Activated T-helper 1 cell treated with anti-CD3 and anti-CD28 coated beads, Interleukin-12 subunit alpha, Interleukin-12 subunit beta, Interleukin-2, Interleukin-4 antibody, amounts not matched to agents 30 ng/mL and 10 ng/mL and 1 ng/mL, durations not matched to agents 14 hours and 24 hours and 36 hours (primary cell): Measurements from ENCODE around the gene NRAS. TPM values are rescaled to one million over a fixed set of nuclear protein-coding genes. Genes with fewer than 3 reads are reported as not detected.
A peak's percentile ranks its signal among the peaks of the same experiment; 100 is the strongest.

Source experiments
- DNase-seq: peaks from one replicate; pipeline ENCODE4 v3.0.0; 2021; ENCODE audit warnings: low spot score
- H3K27ac Mint-ChIP-seq: one replicate; pipeline ENCODE4 v1.8.0; 2021; ENCODE audit warnings: mild to moderate bottlenecking, mixed read lengths
- H3K27me3 Mint-ChIP-seq: one replicate; pipeline ENCODE4 v1.8.0; 2022; ENCODE audit warnings: mild to moderate bottlenecking, moderate library complexity, mixed read lengths; ENCODE audit not compliant: insufficient read depth
- H3K36me3 Mint-ChIP-seq: one replicate; pipeline ENCODE4 v1.8.0; 2021; ENCODE audit warnings: low read depth, mixed read lengths
- H3K4me1 Mint-ChIP-seq: one replicate; pipeline ENCODE4 v1.8.0; 2021; ENCODE audit warnings: low read depth, mixed read lengths
- H3K4me3 Mint-ChIP-seq: one replicate; pipeline ENCODE4 v1.8.0; 2021; ENCODE audit warnings: mild to moderate bottlenecking, moderate library complexity, mixed read lengths
- H3K9me3 Mint-ChIP-seq: one replicate; pipeline ENCODE4 v1.8.0; 2021; ENCODE audit warnings: mixed read lengths
- intact Hi-C: fragments of 100-400 bp; cut with micrococcal nuclease; formaldehyde crosslinking; loops from one replicate; pipeline ENCODE4 v1.15.1; 2024
- total RNA-seq: library from RNA; stranded (reverse); gene quantifications from 2 replicates; pipeline ENCODE4 v1.2.3, GENCODE V29; 2022

NRAS gene
- total RNA-seq, 1 donor from 2014 or later = 57.5 TPM

- Mint-ChIP-seq H3K27me3 (no peaks in the 10 kb centered on the region), H3K4me1 (peaks cover 76% of the 10 kb centered on the region), H3K9me3 (no peaks in the 10 kb centered on the region), H3K27ac (no peak overlapping the region), H3K4me3 (no peak overlapping the region), H3K36me3 (peaks cover 36% of the 10 kb centered on the region)
- no peak for DNase-seq
- intact Hi-C loops = loop anchor here (5.0 to 10.0 kb wide), 2 partner anchors 32 to 1675 kb away; partner anchors contain the start of genes LRIG2 and SIKE1
Observed at GRCh38 chr1:114749835-114750234, 33.3 kb upstream of the NRAS start.

GRCh38 chr1:114746450-114747121 lies 30.0 kb upstream of the NRAS start:
- no peaks in the 10 kb centered on the region for H3K27me3 Mint-ChIP-seq
- peak overlapping the region; percentile 59 for H3K27ac Mint-ChIP-seq
- DNase-seq = no peak
- H3K36me3 Mint-ChIP-seq = peaks cover 46% of the 10 kb centered on the region
- H3K4me3 Mint-ChIP-seq = no peak overlapping the region
- H3K4me1 Mint-ChIP-seq = peaks cover 68% of the 10 kb centered on the region
- no peaks in the 10 kb centered on the region for H3K9me3 Mint-ChIP-seq
- intact Hi-C loops = loop anchor here (5.0 kb wide), 1 partner anchor 36 kb away; the partner anchor contains the start of gene SIKE1

DNA sequence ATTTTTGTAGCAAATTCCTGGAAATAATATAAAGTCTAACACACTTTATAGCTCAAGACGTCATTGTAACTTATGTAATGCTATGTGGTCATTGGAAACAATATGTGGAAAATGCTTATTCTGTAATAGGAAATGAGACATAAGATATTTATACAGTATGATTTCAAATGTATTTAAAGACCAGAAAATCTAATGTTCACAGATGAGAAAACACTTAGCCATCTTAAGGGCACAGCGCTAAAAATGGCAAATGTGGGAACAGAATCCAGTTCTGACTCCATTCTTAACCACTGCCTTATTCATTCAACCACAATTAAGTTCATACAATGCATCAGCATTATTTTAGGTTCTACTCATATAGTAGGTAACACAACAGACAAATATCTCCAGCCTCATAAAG lies 28.7 kb upstream of the NRAS start:
- Mint-ChIP-seq H3K36me3 (peaks cover 48% of the 10 kb centered on the region), H3K4me3 (no peak overlapping the region), H3K9me3 (no peaks in the 10 kb centered on the region), H3K4me1 (peaks cover 55% of the 10 kb centered on the region), H3K27me3 (no peaks in the 10 kb centered on the region), H3K27ac (no peak overlapping the region)
- intact Hi-C loops = loop anchor here (1.0 to 5.0 kb wide), 2 partner anchors 11 to 37 kb away; partner anchors contain the start of gene SIKE1
- DNase-seq = no peak

GRCh38 chr1:114741963-114742746 lies 25.6 kb upstream of the NRAS start:
- no peak overlapping the region for H3K27ac Mint-ChIP-seq
- intact Hi-C loops = no loop called here

DNA sequence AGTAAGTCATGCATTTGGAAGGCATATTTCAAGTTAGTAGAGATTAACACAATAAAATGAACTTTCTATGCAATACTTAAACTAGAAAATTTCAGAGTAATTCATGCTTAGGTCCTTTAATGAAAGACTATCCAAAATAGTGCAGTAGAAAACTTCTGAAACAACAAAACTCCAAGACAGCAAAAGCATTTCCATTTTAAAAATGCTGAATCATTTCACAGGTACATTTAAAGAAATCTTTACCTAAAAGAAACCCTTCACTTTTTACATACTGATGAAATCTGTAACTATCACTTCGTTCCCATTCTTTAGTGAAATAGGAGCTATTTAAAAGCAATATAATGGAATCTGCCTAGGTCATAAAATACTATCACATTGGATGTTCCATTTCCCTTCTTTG lies 23.8 kb upstream of the NRAS start:
- Mint-ChIP-seq H3K4me3 (no peak overlapping the region), H3K36me3 (peaks cover 55% of the 10 kb centered on the region), H3K9me3 (no peaks in the 10 kb centered on the region), H3K4me1 (peaks cover 24% of the 10 kb centered on the region), H3K27me3 (no peaks in the 10 kb centered on the region), H3K27ac (no peak overlapping the region)
- intact Hi-C loops = no loop called here
- DNase-seq = no peak

More at GRCh38 chr1:114741963-114742746, 25.6 kb upstream of the NRAS start:
- H3K4me3 Mint-ChIP-seq = no peak overlapping the region
- DNase-seq = no peak
- H3K4me1 Mint-ChIP-seq = peaks cover 35% of the 10 kb centered on the region
- no peaks in the 10 kb centered on the region for H3K27me3 Mint-ChIP-seq
- H3K9me3 Mint-ChIP-seq = no peaks in the 10 kb centered on the region
- peaks cover 47% of the 10 kb centered on the region for H3K36me3 Mint-ChIP-seq

GRCh38 chr1:114737314-114737849 lies 20.8 kb upstream of the NRAS start:
- intact Hi-C loops = no loop called here
- Mint-ChIP-seq H3K27ac (no peak overlapping the region), H3K4me1 (peaks cover 11% of the 10 kb centered on the region), H3K36me3 (peaks cover 57% of the 10 kb centered on the region), H3K9me3 (no peaks in the 10 kb centered on the region), H3K4me3 (no peak overlapping the region), H3K27me3 (no peaks in the 10 kb centered on the region)
- no peak for DNase-seq

- Mint-ChIP-seq H3K9me3 (no peaks in the 10 kb centered on the region), H3K27ac (no peak overlapping the region), H3K4me3 (no peak overlapping the region), H3K27me3 (no peaks in the 10 kb centered on the region), H3K36me3 (peaks cover 59% of the 10 kb centered on the region), H3K4me1 (peaks cover 13% of the 10 kb centered on the region)
- intact Hi-C loops = no loop called here
- DNase-seq = no peak
Observed at GRCh38 chr1:114735479-114735878, 18.9 kb upstream of the NRAS start.

DNA sequence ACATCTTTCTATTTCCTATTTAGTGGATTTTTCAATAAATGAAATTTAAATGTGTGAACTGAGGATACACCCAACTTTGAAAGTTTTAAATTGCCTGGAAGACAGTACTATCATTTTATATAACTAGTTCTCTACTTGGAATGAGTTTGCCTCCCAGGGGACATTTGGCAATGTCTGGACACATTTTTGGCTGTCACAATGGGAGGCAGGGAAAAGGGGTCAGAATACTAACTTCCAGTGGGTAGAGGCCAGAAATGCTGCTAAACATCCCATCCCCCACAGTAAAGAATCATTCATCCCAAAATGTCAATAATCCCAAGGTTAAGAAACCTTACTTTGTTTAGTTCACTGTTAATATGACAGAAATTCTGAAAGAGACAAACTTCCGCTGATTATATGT lies 13.2 kb upstream of the NRAS start:
- H3K4me1 Mint-ChIP-seq = peaks cover 12% of the 10 kb centered on the region
- no peaks in the 10 kb centered on the region for H3K9me3 Mint-ChIP-seq
- H3K27me3 Mint-ChIP-seq = no peaks in the 10 kb centered on the region
- DNase-seq = no peak
- H3K4me3 Mint-ChIP-seq = no peak overlapping the region
- no peak overlapping the region for H3K27ac Mint-ChIP-seq
- H3K36me3 Mint-ChIP-seq = peaks cover 64% of the 10 kb centered on the region
- intact Hi-C loops = no loop called here

DNA sequence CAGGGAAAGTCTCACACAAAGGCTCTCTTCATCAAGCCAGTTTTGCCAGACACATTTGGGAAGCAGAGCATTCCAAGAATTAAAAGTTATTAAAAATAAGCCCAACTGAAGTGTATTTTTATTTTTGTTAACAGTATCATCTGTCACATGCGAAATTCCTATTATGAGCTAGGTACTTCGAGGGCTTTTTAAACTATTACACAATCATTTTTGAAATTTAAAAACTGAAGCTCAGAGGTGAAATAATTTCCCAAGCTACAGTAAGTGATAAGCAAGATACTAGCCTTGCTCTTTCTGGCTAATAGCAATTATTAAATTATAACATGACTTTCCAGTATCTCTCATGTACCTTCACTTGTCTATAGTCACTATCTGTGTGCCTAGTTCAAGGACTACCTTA lies 12.0 kb upstream of the NRAS start:
- H3K4me1 Mint-ChIP-seq = peaks cover 12% of the 10 kb centered on the region
- no peak overlapping the region for H3K27ac Mint-ChIP-seq
- H3K4me3 Mint-ChIP-seq = no peak overlapping the region
- H3K27me3 Mint-ChIP-seq = no peaks in the 10 kb centered on the region
- peaks cover 62% of the 10 kb centered on the region for H3K36me3 Mint-ChIP-seq
- no peaks in the 10 kb centered on the region for H3K9me3 Mint-ChIP-seq
- intact Hi-C loops = no loop called here
- DNase-seq = no peak

GRCh38 chr1:114725230-114725629 lies 8.7 kb upstream of the NRAS start:
- no peak for DNase-seq
- H3K4me1 Mint-ChIP-seq = peaks cover 4% of the 10 kb centered on the region
- H3K4me3 Mint-ChIP-seq = no peak overlapping the region
- H3K27me3 Mint-ChIP-seq = no peaks in the 10 kb centered on the region
- no peak overlapping the region for H3K27ac Mint-ChIP-seq
- intact Hi-C loops = no loop called here
- peaks cover 68% of the 10 kb centered on the region for H3K36me3 Mint-ChIP-seq
- H3K9me3 Mint-ChIP-seq = no peaks in the 10 kb centered on the region

- Mint-ChIP-seq H3K27ac (no peak overlapping the region), H3K36me3 (peaks cover 69% of the 10 kb centered on the region), H3K4me1 (no peaks in the 10 kb centered on the region), H3K9me3 (no peaks in the 10 kb centered on the region), H3K27me3 (no peaks in the 10 kb centered on the region), H3K4me3 (no peak overlapping the region)
- no peak for DNase-seq
- intact Hi-C loops = no loop called here
Observed at GRCh38 chr1:114723915-114724314, 7.3 kb upstream of the NRAS start.

DNA sequence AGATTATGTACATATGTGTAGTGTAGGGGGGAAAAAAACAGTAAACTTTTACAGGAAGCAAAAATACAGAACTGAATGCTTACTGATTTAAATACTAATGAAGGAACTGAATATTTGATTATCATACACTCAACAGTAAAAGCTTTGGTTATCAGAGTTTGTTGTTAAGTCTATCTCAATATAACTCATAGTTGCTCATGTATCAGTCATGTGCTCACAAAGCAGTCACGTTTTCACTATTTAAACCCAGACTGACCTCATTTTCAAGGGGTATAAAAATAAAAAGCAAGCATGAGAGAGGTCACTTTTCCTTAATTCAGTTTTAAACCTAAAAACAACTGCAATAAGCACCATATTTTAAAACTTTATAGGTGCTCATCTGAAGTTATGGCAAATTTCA lies 6.9 kb upstream of the NRAS start:
- no peak overlapping the region for H3K27ac Mint-ChIP-seq
- H3K36me3 Mint-ChIP-seq = peaks cover 70% of the 10 kb centered on the region
- no peaks in the 10 kb centered on the region for H3K9me3 Mint-ChIP-seq
- H3K27me3 Mint-ChIP-seq = no peaks in the 10 kb centered on the region
- no peak for DNase-seq
- H3K4me1 Mint-ChIP-seq = peaks cover 3% of the 10 kb centered on the region
- no peak overlapping the region for H3K4me3 Mint-ChIP-seq
- intact Hi-C loops = no loop called here

- H3K27ac Mint-ChIP-seq = no peak overlapping the region
Observed at GRCh38 chr1:114720492-114720891, 3.9 kb upstream of the NRAS start.

More at GRCh38 chr1:114720492-114720891, 3.9 kb upstream of the NRAS start:
- peaks cover 72% of the 10 kb centered on the region for H3K36me3 Mint-ChIP-seq
- no peaks in the 10 kb centered on the region for H3K9me3 Mint-ChIP-seq
- H3K4me1 Mint-ChIP-seq = peaks cover 24% of the 10 kb centered on the region
- no peak for DNase-seq
- no peak overlapping the region for H3K4me3 Mint-ChIP-seq
- intact Hi-C loops = no loop called here
- no peaks in the 10 kb centered on the region for H3K27me3 Mint-ChIP-seq
